Neural progenitor cell (in vitro differentiated cells): ENCODE data around the gene NIM1K. TPM values are rescaled to one million over a fixed set of nuclear protein-coding genes. Genes with fewer than 3 reads are reported as not detected.

Source experiments
- DNase-seq: peaks from one replicate; pipeline ENCODE4 v3.0.0-alpha.2; 2016; ENCODE audit warnings: low spot score
- H2AFZ ChIP-seq: fragments of 200-600 bp; sonication (generic); replicated peaks from 2 replicates; pipeline ENCODE4 v1.6.1; 2016; ENCODE audit warnings: antibody characterized with exemption
- H3F3A ChIP-seq: fragments of 200-600 bp; sonication (generic); 2 replicates; pipeline ENCODE4 v1.6.1; 2016; ENCODE audit warnings: antibody characterized with exemption, low read depth
- H3K27ac ChIP-seq: fragments of 200-600 bp; sonication (generic); 2 replicates; pipeline ENCODE4 v1.5.1; 2016; ENCODE audit warnings: mild to moderate bottlenecking
- H3K27me3 ChIP-seq: fragments of 200-600 bp; sonication (generic); 2 replicates; pipeline ENCODE4 v1.6.1; 2016; ENCODE audit warnings: mild to moderate bottlenecking, moderate library complexity
- H3K36me3 ChIP-seq: fragments of 200-600 bp; sonication (generic); 2 replicates; pipeline ENCODE4 v1.5.1; 2016
- H3K4me1 ChIP-seq: fragments of 200-600 bp; sonication (generic); 2 replicates; pipeline ENCODE4 v1.6.1; 2016; ENCODE audit warnings: mixed run types
- H3K4me2 ChIP-seq: fragments of 200-600 bp; sonication (generic); 2 replicates; pipeline ENCODE4 v1.6.1; 2016
- H3K4me3 ChIP-seq: fragments of 200-600 bp; sonication (generic); 2 replicates; pipeline ENCODE4 v1.5.1; 2016
- H3K79me2 ChIP-seq: fragments of 200-600 bp; sonication (generic); 2 replicates; pipeline ENCODE4 v1.6.1; 2016; ENCODE audit warnings: low read depth
- H3K9ac ChIP-seq: fragments of 200-600 bp; sonication (generic); 2 replicates; pipeline ENCODE4 v1.6.1; 2016
- H3K9me3 ChIP-seq: fragments of 200-600 bp; sonication (generic); 2 replicates; pipeline ENCODE4 v1.5.1; 2016; ENCODE audit warnings: low read depth
- H4K20me1 ChIP-seq: fragments of 200-600 bp; sonication (generic); 2 replicates; pipeline ENCODE4 v1.6.1; 2016; ENCODE audit warnings: low read depth
- H3K27ac Mint-ChIP-seq: 3 replicates; pipeline ENCODE4 v1.8.0; 2021; ENCODE audit warnings: mixed read lengths
- H3K27me3 Mint-ChIP-seq: 2 replicates; pipeline ENCODE4 v1.8.0; 2022; ENCODE audit warnings: low read depth, mild to moderate bottlenecking, inconsistent platforms, moderate library complexity, mixed read lengths; ENCODE audit not compliant: insufficient read depth
- H3K36me3 Mint-ChIP-seq: 3 replicates; pipeline ENCODE4 v1.8.0; 2021; ENCODE audit warnings: mixed read lengths
- H3K4me1 Mint-ChIP-seq: 3 replicates; pipeline ENCODE4 v1.8.0; 2021; ENCODE audit warnings: mixed read lengths
- H3K4me3 Mint-ChIP-seq: 3 replicates; pipeline ENCODE4 v1.8.0; 2021; ENCODE audit warnings: mild to moderate bottlenecking, moderate library complexity, mixed read lengths
- H3K9me3 Mint-ChIP-seq: 3 replicates; pipeline ENCODE4 v1.8.0; 2020; ENCODE audit warnings: mixed read lengths
- EZH2 ChIP-seq: fragments of 200-600 bp; sonication (generic); IDR thresholded peaks from 2 replicates; pipeline ENCODE4 v1.6.1; 2017; ENCODE audit warnings: antibody characterized with exemption, mild to moderate bottlenecking, moderate library complexity
- EZH2phosphoT487 ChIP-seq: fragments of 200-600 bp; sonication (generic); IDR thresholded peaks from 2 replicates; pipeline ENCODE4 v1.6.1; 2017; ENCODE audit warnings: antibody characterized with exemption
- total RNA-seq: library from RNA; depleted of rRNA; stranded (reverse); fragments of >200 nt; gene quantifications from 2 replicates; pipeline ENCODE4 v1.2.3, GENCODE V29; 2015; ENCODE audit warnings: low replicate concordance
- TF ChIP-seq, protein P1 (sequence below): fragments of 200-600 bp; sonication (generic); IDR thresholded peaks from 2 replicates; pipeline ENCODE4 v1.5.1; 2017; ENCODE audit warnings: antibody characterized with exemption, mild to moderate bottlenecking

The NIM1K gene
- total RNA-seq, 1 donor from 2014 or later = not detected

DNA sequence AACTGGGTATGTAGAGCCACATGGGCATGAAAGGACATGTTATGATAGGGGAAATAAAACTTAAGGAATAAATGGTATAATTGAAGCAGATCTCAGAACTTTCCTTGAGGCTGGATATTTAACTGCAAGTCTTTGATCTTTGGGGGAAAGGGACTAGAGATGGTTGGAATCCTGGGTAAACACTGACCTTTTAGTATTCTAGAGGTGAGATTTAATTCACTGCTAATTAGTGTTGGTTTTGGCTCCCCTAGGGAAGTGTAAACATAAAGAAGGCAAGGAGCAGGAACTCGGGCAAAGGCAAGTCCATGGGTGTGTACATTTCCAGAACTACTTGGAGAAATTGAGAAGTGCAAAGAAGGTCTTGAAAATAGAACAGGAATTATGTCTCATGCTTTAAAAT is 16.6 kb downstream of the NIM1K start:
- Mint-ChIP-seq H3K27me3 (peaks cover 7% of the 10 kb centered on the region), H3K27ac (no peak overlapping the region), H3K9me3 (no peaks in the 10 kb centered on the region), H3K36me3 (no peaks in the 10 kb centered on the region), H3K4me3 (no peak overlapping the region), H3K4me1 (no peaks in the 10 kb centered on the region)
- H3K4me2 ChIP-seq = no peak overlapping the region
- no peaks in the 10 kb centered on the region for H3F3A ChIP-seq
- no peak overlapping the region for H3K4me3 ChIP-seq
- no peak for DNase-seq
- TF ChIP-seq EZH2phosphoT487 (no peak), EZH2 (no peak)
- TF ChIP-seq, protein P1, sequence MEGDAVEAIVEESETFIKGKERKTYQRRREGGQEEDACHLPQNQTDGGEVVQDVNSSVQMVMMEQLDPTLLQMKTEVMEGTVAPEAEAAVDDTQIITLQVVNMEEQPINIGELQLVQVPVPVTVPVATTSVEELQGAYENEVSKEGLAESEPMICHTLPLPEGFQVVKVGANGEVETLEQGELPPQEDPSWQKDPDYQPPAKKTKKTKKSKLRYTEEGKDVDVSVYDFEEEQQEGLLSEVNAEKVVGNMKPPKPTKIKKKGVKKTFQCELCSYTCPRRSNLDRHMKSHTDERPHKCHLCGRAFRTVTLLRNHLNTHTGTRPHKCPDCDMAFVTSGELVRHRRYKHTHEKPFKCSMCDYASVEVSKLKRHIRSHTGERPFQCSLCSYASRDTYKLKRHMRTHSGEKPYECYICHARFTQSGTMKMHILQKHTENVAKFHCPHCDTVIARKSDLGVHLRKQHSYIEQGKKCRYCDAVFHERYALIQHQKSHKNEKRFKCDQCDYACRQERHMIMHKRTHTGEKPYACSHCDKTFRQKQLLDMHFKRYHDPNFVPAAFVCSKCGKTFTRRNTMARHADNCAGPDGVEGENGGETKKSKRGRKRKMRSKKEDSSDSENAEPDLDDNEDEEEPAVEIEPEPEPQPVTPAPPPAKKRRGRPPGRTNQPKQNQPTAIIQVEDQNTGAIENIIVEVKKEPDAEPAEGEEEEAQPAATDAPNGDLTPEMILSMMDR = no peak
- H3K4me1 ChIP-seq = peaks cover 8% of the 10 kb centered on the region
- H3K27me3 ChIP-seq = no peaks in the 10 kb centered on the region
- no peak overlapping the region for H2AFZ ChIP-seq
- no peak overlapping the region for H3K27ac ChIP-seq
- no peaks in the 10 kb centered on the region for H3K79me2 ChIP-seq
- no peaks in the 10 kb centered on the region for H3K9me3 ChIP-seq
- no peaks in the 10 kb centered on the region for H3K36me3 ChIP-seq
- H4K20me1 ChIP-seq = no peaks in the 10 kb centered on the region
- no peak overlapping the region for H3K9ac ChIP-seq

DNA sequence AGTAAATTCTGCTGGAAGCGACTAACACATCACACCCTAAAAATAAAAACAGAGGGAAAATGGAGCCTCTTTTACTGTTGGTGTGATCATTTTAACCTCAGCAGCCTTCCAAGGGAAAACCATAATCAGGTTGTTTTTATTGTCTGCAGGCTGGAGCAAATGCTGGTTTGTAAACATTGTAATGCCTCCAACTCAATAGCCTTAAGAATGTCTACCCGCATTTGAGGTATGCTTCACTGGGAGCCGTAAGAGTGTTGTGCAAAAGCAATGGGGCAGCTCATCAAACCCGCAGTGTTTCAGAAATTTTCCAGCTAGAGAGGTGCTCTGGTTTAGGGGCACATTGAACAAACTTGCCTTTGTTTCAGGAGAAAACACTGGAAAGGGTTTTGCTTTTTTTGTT is 17.0 kb downstream of the NIM1K start:
- no peak overlapping the region for H3K4me3 Mint-ChIP-seq
- H3K4me1 ChIP-seq = peaks cover 8% of the 10 kb centered on the region
- no peak for DNase-seq

DNA sequence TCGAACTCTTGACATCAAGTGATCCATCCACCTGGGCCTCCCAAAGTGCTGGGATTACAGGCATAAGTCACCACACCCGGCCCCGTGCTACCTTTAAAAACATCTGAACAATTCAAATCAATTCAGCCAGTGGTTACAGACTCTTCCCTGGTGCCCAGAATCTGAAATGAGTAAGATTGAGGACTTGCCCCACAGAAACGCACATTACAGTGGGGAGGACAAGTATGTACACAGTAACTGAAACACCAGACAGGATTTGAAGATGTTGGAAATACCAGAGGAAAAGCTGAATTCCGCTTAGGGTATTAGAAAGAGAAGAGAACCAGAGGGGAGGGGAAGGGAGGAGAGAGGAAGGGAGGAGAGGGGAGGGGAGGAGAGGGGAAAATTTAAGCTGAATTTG is 17.8 kb downstream of the NIM1K start:
- H3K4me3 Mint-ChIP-seq = no peak overlapping the region
- no peaks in the 10 kb centered on the region for H3K9me3 Mint-ChIP-seq
- TF ChIP-seq, protein P1 = no peak
- TF ChIP-seq EZH2 (no peak), EZH2phosphoT487 (no peak)
- H3K27me3 Mint-ChIP-seq = peaks cover 7% of the 10 kb centered on the region
- H3K9ac ChIP-seq = no peak overlapping the region
- no peaks in the 10 kb centered on the region for H3K79me2 ChIP-seq
- H3K27me3 ChIP-seq = no peaks in the 10 kb centered on the region
- no peak overlapping the region for H3K27ac Mint-ChIP-seq
- no peaks in the 10 kb centered on the region for H4K20me1 ChIP-seq
- H3K4me1 Mint-ChIP-seq = no peaks in the 10 kb centered on the region
- H3K4me1 ChIP-seq = peaks cover 8% of the 10 kb centered on the region
- no peak overlapping the region for H3K4me3 ChIP-seq
- H3K4me2 ChIP-seq = no peak overlapping the region
- H3F3A ChIP-seq = no peaks in the 10 kb centered on the region
- no peaks in the 10 kb centered on the region for H3K36me3 ChIP-seq
- H3K36me3 Mint-ChIP-seq = no peaks in the 10 kb centered on the region
- H3K9me3 ChIP-seq = no peaks in the 10 kb centered on the region
- H3K27ac ChIP-seq = no peak overlapping the region
- no peak overlapping the region for H2AFZ ChIP-seq
- DNase-seq = no peak

More for the DNA sequence above, 17.0 kb downstream of the NIM1K start:
- Histone ChIP-seq H3K36me3 (no peaks in the 10 kb centered on the region), H3K4me2 (no peak overlapping the region), H3K9ac (no peak overlapping the region), H3K4me3 (no peak overlapping the region), H3K27ac (no peak overlapping the region), H3F3A (no peaks in the 10 kb centered on the region), H2AFZ (no peak overlapping the region), H4K20me1 (no peaks in the 10 kb centered on the region), H3K79me2 (no peaks in the 10 kb centered on the region), H3K9me3 (no peaks in the 10 kb centered on the region), H3K27me3 (no peaks in the 10 kb centered on the region)
- Mint-ChIP-seq H3K27ac (no peak overlapping the region), H3K9me3 (no peaks in the 10 kb centered on the region), H3K36me3 (no peaks in the 10 kb centered on the region), H3K27me3 (peaks cover 7% of the 10 kb centered on the region), H3K4me1 (no peaks in the 10 kb centered on the region)
- TF ChIP-seq, protein P1 = no peak
- TF ChIP-seq EZH2 (no peak), EZH2phosphoT487 (no peak)
